ENCODE data around the gene LSAMP. TPM values are rescaled to one million over a fixed set of nuclear protein-coding genes. Genes with fewer than 3 reads are reported as not detected.

LSAMP gene
- total RNA-seq, 1 donor = 1.3 TPM

GRCh38 chr3:115999613-116000012 is 445.7 kb downstream of the LSAMP start:
- no peak overlapping the region for H3K4me3 ChIP-seq (ENCODE audit: low read depth, low read length)
- DNase-seq (ENCODE audit: low read depth) = no peak
- TF ChIP-seq CTCF (IDR thresholded peaks at IDR 0.05; ENCODE audit: insufficient read depth, low read depth, low read length) = no peak

DNA sequence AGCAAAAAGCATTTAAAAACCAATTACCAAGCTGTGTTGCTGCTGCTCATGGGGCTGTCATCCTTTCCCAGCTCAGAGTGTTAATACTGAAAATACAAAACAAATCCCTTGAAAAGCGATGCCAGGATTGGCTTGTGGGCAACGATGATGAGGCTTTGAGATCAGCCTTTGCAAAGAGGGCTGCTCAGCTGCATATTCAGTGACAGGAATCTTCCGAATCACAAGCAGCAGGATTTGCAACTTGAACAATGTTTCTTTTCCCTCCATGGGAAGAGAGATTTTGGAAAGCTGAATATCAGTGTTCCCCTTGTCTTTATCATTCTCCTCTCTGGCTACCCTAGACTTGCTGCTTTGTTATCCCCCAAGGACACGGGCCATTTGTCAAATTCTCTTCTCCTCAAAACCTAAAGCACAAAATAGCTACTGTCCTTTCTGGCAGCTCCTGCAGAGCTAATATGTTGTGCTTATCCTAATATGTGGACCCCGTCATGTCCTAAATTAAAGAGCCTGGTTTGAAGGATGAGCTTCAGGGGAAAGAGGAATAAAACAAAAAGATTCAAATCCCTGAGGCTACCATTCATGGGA is 446.2 kb downstream of the LSAMP start:
- H3K4me3 ChIP-seq (ENCODE audit: low read depth, low read length) = no peak overlapping the region
- no peak for DNase-seq (ENCODE audit: low read depth)
- TF ChIP-seq CTCF (IDR thresholded peaks at IDR 0.05; ENCODE audit: insufficient read depth, low read depth, low read length) = no peak

- no peak for TF ChIP-seq CTCF (IDR thresholded peaks at IDR 0.05; ENCODE audit: insufficient read depth, low read depth, low read length)
- DNase-seq (ENCODE audit: low read depth) = no peak
- no peak overlapping the region for H3K4me3 ChIP-seq (ENCODE audit: low read depth, low read length)
These were observed 448.7 kb downstream of the LSAMP start for GRCh38 chr3:115996420-115997108.

DNA sequence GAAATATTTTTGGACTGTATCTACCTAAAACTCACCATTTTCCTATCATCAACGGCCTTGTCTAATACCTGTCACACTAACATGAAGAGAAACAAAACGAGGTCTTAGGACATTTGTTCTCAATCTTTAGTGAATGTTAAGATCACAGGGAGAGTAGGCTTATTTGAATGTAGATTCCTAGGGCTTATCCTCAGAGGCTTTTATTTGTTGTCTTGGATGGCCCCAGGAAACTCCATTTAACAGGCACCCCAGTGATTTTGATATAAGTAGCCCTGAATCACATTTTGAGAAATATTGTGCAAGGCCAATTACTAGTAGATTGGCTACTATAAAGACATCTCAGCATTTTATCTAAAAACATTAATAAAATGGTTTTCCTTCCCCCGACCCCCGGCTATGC is 454.6 kb downstream of the LSAMP start:
- no peak for TF ChIP-seq CTCF (IDR thresholded peaks at IDR 0.05; ENCODE audit: insufficient read depth, low read depth, low read length)
- DNase-seq (ENCODE audit: low read depth) = no peak
- H3K4me3 ChIP-seq (ENCODE audit: low read depth, low read length) = no peak overlapping the region

GRCh38 chr3:115989684-115990421 is 455.4 kb downstream of the LSAMP start:
- peak; percentile 59 for DNase-seq (ENCODE audit: low read depth)
- no peak for TF ChIP-seq CTCF (IDR thresholded peaks at IDR 0.05; ENCODE audit: insufficient read depth, low read depth, low read length)
- no peak overlapping the region for H3K4me3 ChIP-seq (ENCODE audit: low read depth, low read length)

- no peak for DNase-seq (ENCODE audit: low read depth)
- TF ChIP-seq CTCF (IDR thresholded peaks at IDR 0.05; ENCODE audit: insufficient read depth, low read depth, low read length) = peak; percentile 41
- no peak overlapping the region for H3K4me3 ChIP-seq (ENCODE audit: low read depth, low read length)
These were observed 458.6 kb downstream of the LSAMP start for GRCh38 chr3:115986555-115987207.

Measured in fibroblast of villous mesenchyme (primary cell).